Activated CD4-positive, alpha-beta T cell treated with anti-CD3 and anti-CD28 coated beads, Interleukin-2, amount 50 U/mL, for 16 hours (primary cell): ENCODE data around the gene SNX11.

ENCODE experiments used
- DNase-seq: peaks from one replicate; pipeline ENCODE4 v3.0.0-alpha.2; 2020

Gene SNX11

DNA sequence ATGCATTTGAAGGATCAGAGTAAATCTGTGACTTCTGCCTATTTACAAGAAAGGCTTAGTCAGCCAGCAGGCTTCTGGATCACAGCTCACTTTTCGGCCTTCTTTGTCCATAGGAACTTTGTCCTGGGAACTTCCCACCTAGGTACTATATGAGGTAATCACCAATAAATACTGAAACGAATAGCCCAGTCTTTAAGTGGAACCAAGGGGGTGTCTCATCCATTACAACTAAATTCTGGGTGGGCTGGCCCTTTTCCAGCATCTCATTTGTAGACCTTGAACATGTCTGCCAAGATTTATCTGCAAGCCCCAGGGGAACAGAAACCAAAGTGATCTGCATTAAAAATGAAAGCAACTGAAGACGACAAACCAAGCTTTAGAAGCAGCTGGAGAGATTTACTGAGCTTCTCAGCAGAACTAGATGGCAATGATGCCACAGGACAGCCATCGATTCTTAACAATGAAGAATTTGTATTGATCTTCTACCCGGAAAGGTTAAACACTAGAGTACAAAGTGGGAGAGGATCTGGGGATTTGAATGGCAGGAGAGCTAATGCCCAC is 55.5 kb downstream of the SNX11 start:
- no peak for DNase-seq

DNA sequence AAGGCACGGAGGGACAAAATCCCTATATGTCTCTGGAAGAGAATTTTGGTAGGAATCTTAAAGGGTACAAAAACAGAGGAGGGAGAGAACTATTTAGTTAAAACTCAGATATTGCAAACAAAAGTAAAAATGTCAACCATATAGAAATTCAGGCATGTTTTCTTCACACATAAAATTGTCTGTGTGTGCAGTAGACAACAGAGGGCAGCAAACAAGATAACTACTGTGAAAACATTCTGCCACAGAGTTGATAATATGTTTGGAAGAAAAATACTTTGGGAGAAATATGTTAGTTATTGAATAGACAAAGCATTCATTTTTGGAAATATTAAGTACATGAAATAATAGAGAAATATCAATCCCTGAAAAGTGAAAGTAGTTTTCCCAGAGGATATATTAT is 56.2 kb downstream of the SNX11 start:
- no peak for DNase-seq

DNA sequence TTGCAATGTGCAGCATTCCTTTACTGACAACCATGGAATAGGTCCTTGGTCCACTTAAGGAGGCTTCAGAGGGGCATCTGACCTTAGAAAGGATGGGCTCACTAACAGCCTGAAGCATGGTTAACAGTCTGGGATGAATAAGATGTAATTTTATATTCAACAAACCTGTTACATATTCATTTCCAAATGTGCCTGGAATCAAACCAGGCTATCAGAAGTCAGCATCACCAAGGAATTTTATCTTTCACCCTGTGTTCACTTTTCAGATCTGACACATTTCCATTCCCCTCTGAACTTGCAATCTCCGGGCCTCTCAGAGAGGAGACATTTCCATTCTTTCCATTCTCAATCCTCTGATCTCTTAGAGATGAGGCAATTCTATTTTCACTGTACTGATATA is 62.4 kb downstream of the SNX11 start:
- DNase-seq = no peak
